WERI-Rb-1 (cell line): ENCODE results near the gene TRRAP.
"Not testable (repeated sequence)": the region's sequence is repeated elsewhere in the genome, so short reads cannot be mapped to it uniquely, and the experiment has no call there.

Experiments used
- DNase-seq: peaks from one replicate; pipeline ENCODE4 v3.0.0-alpha.2; 2020
- H3K27ac ChIP-seq: fragments of 250-450 bp; sonication (Bioruptor Pico); 2 replicates; pipeline ENCODE4 v1.5.1; 2020; ENCODE audit warnings: mild to moderate bottlenecking, moderate library complexity
- H3K27me3 ChIP-seq: fragments of 250-450 bp; sonication (Bioruptor Pico); 2 replicates; pipeline ENCODE4 v1.5.1; 2021; ENCODE audit warnings: mild to moderate bottlenecking, low read depth, moderate library complexity; ENCODE audit not compliant: insufficient read depth, severe bottlenecking
- H3K36me3 ChIP-seq: fragments of 250-450 bp; sonication (Bioruptor Pico); 2 replicates; pipeline ENCODE4 v1.5.1; 2020; ENCODE audit warnings: mild to moderate bottlenecking, moderate library complexity
- H3K4me3 ChIP-seq: 2 replicates; pipeline ENCODE4 v1.5.1; 2011; ENCODE audit warnings: low read depth, mild to moderate bottlenecking, control low read depth, low read length
- H3K9me3 ChIP-seq: fragments of 250-450 bp; sonication (Bioruptor Pico); 2 replicates; pipeline ENCODE4 v1.5.1; 2021; ENCODE audit warnings: mild to moderate bottlenecking, moderate library complexity; ENCODE audit not compliant: severe bottlenecking
- CTCF ChIP-seq: IDR thresholded peaks from 2 replicates; pipeline ENCODE4 v1.5.1; 2011; ENCODE audit warnings: low read depth, mild to moderate bottlenecking, control low read depth, inconsistent platforms, low read length

TRRAP gene

GRCh38 chr7:98836811-98837629, 41.3 kb upstream of the TRRAP start:
- H3K4me3 ChIP-seq, result no peak overlapping the region
- no peak overlapping the region; the same call in 1 of the 2 replicates for H3K27ac ChIP-seq

GRCh38 chr7:98837630-98837972, 40.7 kb upstream of the TRRAP start:
- Histone ChIP-seq H3K9me3 (no peaks in the 10 kb centered on the region), H3K27ac (no peak overlapping the region), H3K36me3 (no peaks in the 10 kb centered on the region), H3K27me3 (no peaks in the 10 kb centered on the region), H3K4me3 (no peak overlapping the region)
- no peak for DNase-seq
- TF ChIP-seq CTCF, result no peak

More at GRCh38 chr7:98836811-98837629, 41.3 kb upstream of the TRRAP start:
- Histone ChIP-seq H3K9me3 (no peaks in the 10 kb centered on the region), H3K36me3 (no peaks in the 10 kb centered on the region), H3K27me3 (no peaks in the 10 kb centered on the region)
- TF ChIP-seq CTCF, result peak; percentile 90
- peak; percentile 83 for DNase-seq

- Histone ChIP-seq H3K27ac (no peak overlapping the region), H3K27me3 (no peaks in the 10 kb centered on the region), H3K9me3 (no peaks in the 10 kb centered on the region), H3K36me3 (no peaks in the 10 kb centered on the region), H3K4me3 (no peak overlapping the region)
- DNase-seq, result no peak
- TF ChIP-seq CTCF, result no peak
These were observed 38.2 kb upstream of the TRRAP start for GRCh38 chr7:98840096-98840495.

- H3K27me3 ChIP-seq, result no peaks in the 10 kb centered on the region
- DNase-seq, result no peak
- no peak overlapping the region for H3K27ac ChIP-seq
- H3K9me3 ChIP-seq, result no peaks in the 10 kb centered on the region
- no peaks in the 10 kb centered on the region for H3K36me3 ChIP-seq
- no peak overlapping the region for H3K4me3 ChIP-seq
- no peak for TF ChIP-seq CTCF
These were observed 37.6 kb upstream of the TRRAP start for GRCh38 chr7:98840722-98841121.

GRCh38 chr7:98841179-98841997, 36.9 kb upstream of the TRRAP start:
- no peaks in the 10 kb centered on the region for H3K27me3 ChIP-seq
- no peak overlapping the region for H3K27ac ChIP-seq
- no peak overlapping the region for H3K4me3 ChIP-seq
- TF ChIP-seq CTCF, result peak; percentile 94
- H3K36me3 ChIP-seq, result no peaks in the 10 kb centered on the region
- no peaks in the 10 kb centered on the region for H3K9me3 ChIP-seq
- peak; percentile 52 for DNase-seq

- H3K9me3 ChIP-seq, DNase-seq, H3K4me3 ChIP-seq, H3K36me3 ChIP-seq, H3K27ac ChIP-seq, H3K27me3 ChIP-seq: not testable (repeated sequence)
These were observed 35.8 kb upstream of the TRRAP start for GRCh38 chr7:98842552-98842951.
